HG03066 (cell line): ENCODE results near the gene DBN1.
"Not testable (repeated sequence)": the region's sequence is repeated elsewhere in the genome, so short reads cannot be mapped to it uniquely, and the experiment has no call there.

Experiments
- ATAC-seq: cut with Tn5 transposase; IDR thresholded peaks from one replicate; pipeline ENCODE4 v1.9.1; 2021; ENCODE audit warnings: low read depth; ENCODE audit not compliant: unreplicated experiment

Gene DBN1

DNA sequence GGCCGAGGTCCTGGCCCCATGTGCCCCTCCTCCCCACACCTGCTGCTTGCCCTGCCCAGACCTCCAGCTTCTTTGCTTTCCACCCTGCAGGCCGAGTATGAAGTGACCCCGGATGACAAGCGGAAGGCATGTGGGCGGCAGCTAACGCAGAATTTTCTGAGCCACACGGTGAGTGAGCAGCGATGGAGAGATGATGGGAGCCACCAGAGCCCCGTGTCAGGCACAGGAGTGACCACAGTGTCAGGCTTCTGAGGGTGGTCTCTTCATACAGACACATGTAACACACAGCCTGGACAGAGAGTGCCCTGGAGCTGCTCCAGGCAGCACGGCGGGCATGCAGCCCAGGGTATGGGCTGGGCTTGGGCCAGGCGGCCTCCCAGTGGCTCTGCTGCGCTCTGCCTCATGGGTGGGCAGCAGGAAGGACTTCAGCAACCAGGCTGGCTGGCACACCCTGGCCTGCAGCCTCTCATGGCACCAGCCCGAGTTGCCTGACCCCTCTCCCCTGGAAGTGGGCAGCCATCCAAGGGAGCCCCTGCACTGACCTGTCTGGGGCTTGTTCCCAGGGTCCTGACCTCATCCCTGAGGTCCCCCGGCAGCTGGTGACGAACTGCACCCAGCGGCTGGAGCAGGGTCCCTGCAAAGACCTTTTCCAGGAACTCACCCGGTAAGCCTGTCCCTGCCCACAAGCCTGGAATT, 41.1 kb downstream of the DBN1 start:
- ATAC-seq: no peak

DNA sequence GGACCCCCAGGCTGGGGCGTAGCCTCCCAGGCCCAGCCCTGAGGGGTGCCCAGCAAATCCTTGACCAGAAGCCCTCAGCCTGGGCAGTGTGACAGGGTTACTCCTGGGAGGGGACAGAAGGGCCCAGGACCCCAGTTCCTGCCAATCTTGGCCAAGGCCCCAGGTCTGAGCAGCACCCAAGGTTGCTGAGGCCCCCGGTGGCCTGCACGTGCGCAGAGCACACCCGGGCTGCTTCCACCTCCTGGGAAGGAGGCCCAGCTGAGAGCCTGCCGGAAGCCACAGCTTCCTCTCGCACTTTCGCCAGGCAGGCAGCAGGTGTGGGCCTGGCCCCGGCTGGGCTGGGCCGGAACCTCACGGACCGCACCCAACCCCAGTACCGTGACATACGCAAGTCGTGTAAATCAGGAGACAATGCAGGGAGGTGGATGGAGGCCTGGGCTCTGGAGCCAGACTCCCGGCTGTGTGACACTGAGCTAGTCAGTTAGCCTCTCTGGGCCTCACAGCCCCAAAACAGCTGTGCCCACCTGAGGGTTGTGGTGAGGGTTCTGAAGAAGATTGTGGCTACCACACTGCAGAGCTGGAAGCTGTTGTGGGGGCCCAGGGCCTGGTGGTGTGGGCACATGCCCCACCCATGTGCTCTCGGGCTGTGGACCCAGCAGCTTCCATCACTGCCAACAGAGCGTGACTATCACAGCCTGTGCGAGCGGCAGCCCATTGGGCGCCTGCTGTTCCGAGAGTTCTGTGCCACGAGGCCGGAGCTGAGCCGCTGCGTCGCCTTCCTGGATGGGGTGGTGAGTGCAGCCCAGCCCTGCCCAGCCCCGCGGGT, 41.9 kb downstream of the DBN1 start:
- peak; percentile 37 for ATAC-seq

DNA sequence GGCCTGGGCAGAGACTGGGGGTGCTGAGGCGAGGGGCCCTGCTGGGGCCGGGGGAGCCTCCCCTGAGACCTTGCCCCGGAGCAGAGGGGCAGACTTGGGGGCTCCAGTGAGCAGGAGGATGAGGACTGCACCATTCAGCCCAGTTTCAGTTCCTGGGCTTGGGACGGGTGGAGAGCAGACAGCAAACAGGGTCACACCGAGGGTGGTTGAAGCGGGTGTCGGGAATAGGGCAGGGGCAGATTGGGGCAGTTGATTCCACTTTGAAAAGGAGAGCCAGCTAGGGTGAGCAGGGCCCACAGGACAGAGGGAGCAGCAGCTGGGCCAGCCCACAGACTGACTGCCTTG, 42.5 kb downstream of the DBN1 start:
- ATAC-seq: no peak

DNA sequence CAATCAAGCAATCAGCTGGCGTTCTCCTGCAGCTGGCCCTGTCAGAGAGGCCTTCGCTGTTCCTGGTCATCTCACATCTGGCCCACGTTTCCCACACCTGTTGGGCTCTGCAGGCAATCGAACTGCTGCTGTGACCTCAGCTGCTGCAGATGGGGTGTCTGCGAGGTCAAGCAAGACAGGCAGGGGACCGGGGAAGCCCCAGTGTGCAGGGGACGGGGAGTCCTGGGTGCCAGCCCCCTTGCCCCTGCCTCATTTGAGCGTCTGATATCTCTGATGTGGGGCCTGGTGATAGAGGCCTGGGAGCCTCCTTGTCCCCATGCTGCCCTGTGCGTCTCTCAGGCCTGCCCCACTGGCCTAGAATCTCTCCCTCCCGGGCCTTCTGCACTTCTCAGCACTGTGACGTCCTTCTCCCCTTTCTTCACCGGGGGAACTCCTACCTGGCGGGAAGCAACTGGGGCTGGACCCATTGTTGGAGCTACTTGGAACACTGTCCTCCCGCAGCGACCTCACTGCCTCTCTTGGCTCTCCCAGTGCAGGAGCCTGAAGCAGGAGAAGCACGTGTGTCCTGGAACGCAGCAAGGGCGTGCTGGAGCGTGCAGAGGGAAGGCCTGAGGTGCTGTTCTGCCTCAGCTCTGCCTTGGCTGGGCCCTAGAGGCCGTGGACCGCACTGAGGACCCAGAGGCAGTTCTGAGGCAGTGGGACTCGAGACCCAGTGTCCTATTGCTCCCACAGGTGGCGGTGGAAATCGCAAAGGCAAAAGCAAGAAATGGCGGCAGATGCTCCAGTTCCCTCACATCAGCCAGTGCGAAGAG, 43.1 kb downstream of the DBN1 start:
- no peak for ATAC-seq

DNA sequence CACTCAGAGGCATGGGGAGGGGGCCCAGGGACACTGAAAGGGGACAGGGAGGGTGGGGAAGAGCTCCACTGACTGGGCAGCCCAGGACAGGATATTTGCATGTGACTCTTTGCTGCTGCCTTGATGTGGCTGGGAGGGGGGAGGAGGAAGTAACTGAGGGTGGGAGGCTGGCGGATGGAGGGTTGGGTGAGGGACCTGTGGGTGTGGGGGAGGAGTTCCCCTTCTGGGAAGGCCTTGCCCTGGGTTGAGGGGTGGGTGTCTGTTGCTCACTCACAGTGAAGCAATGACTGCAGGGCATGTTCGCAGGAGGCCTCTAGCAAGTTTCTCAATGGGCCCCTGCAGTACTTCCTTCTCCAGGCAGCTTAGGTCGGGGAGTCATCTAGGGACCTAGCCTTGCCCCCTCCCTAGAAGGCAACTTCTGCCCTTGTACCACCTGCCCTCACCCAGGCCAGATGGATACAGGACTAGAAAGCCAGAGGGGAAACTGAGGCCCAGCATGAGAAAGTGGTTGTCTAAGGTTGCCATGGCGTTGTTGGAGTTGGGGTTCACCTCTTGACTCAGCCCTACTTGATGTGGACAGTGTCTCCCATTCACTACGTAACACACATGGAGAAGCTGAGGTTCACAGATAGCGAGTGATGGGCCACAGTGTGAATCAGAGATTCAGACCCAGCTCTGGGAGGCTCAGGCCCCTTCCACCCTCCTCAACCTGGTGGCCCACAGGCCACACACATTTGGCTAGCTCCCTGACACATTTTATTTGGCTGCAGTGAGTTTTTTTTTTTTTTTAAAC, 44.0 kb downstream of the DBN1 start:
- ATAC-seq: no peak

DNA sequence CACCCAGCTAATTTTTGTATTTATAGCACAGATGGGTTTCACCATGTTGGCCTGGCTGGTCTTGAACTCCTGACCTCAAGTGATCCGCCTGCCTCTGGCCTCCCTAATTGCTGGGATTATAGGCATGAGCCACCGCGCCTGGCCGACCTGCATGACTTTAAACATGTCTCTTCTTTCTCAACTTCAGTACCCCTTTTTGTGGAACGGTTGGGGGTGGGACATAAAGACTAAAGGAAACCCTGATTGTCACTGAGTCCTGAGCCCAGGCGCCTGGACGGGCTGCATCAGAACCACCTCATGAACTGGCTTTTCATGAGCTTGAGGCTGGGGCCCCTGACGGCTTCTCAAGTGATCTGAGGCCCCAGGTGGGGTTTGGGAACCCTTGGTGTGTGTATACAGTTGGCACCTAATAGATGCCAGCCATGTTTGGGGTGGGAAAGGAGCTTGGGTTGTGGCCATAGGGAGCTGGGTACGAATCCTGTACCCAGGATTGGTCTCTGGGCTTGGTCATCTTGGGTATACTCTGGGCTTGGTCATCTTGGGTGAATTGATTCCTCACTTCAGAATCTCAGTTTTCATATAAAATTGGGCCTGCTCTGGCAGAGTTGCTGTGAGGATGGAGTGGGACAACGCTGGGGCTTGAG, 44.7 kb downstream of the DBN1 start:
- ATAC-seq: no peak

DNA sequence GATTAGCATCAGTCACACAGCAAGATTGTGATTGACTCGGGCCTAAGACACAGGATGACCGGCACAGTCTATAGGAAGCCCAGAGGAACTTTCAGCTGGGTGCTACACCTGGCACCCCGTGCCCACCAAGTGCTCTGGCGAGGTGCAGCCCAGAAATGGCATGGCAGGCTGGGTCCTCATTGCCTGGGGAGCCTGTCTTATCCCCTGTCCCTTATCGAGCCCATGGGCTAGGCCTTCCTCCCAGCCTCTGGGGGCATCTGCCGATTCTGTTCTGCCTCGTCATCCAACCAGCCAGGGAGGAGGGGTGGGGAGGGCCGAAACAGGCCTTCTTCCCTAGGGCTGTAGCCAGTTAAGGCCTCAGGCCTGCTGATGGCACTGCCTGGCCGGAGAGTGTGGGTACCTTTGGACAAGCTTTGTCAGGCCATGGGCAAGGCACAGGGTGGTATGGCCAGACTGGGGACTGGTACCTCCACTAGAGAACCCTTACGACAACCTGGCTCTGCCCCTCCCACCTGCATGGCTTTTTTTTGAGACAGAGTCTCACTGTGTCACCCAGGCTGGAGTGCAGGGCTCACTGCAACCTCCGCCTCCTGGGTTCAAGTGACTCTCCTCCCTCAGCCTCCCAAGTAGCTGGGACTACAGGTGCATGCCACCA, 45.4 kb downstream of the DBN1 start:
- ATAC-seq: no peak

DNA sequence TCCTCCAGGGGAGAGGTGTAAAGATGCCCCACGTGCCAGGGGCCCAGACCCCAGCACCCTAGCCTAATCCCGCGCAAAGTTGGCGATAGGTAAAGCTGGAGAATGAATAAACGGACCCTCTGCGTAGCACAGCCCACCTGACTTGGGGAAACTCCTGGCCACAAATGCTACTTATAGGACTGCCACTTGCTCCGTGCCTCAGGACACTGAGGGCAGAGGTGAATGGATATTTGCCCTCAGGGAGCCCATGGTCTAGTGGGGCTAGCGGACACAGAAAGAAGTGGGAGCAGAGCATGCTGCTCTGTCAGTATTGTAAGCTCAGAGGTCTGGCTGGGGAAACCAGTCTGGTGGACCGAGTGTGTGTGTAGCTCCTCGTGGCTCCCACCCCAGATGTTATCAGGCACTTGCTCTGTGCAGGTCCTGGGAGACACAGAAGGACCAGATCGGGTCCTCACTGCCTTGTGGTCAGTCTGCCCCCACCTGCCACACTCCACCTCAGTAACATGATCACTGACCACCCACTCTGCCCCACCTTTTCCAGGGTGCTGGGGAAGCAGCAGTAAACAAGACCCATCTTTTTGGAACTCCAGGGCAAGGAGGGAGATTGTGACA, 46.1 kb downstream of the DBN1 start:
- ATAC-seq: no peak

DNA sequence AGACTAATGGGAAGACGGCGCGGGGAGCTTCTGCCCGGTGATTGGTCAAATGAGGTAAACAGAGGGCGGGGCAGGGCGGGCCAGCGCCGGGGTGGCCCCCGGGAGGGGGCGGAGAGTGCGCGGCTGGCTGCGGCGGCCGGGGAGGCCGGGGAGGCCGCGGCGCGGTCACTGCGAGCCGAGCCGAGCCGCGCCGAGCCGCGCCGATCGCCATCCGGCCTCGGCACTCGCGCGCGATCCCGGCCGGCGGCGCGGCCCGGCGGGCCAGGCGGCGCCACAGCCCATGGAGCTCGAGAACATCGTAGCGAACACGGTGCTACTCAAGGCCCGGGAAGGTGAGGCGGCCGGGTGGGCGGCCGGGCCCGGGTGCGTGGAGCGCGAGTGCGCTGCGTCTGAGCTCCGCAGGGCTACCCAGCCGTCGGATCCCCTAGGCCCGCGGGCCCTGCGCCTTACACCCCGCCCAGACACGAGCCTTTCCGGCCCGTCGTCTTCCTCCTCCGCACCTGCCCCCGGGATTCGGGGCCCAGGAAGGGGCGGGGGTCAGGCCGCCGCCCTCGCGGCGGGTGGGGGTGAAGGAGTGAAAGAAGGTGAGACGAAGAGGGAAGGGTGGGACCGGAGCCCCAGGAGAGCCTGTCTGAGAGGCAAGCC, 46.7 kb downstream of the DBN1 start, which contains the start of gene GRK6:
GRK6 (plus strand) TSS at position 111 of the 645 bp plus-strand sequence; CDS start at position 281, 170 bp downstream.
- ATAC-seq: peak; percentile 9

DNA sequence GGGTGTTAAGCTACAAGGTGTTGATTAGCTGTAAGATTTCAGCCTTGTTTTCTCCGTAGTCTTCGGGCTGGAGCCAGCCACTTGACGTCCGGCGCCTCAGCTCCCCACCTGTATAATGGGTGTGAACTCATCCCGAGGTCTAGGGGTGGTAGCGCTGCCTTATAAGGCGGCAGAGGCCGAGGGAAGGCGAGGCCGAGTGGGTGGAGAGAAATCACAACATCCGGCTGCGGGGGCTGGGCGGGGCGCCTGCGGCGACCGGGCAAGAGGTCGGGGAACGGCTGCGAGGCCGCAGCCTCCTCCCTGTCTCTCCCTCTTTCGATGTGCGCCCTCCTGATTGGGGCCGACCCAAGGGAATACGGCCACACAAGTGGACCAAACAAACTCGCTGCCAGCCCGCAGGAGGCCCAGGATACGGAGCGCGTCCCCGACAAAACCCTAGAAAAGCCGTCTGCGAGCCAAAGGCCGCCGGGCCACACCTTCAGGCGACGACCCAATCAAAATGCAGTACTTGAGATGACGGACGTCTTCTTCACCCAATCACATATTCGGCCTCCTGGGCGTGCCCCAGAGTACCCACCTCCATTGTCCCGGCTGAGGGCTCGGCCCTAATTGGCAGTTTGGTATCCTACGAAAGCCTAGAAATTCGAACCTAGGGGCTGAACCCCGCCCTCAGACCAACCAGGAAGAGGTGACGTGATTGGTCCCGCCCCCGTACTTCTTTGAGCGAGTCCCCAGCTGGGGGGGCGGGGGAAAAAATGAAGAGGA, 47.5 kb downstream of the DBN1 start:
- peak; percentile 70 for ATAC-seq

DNA sequence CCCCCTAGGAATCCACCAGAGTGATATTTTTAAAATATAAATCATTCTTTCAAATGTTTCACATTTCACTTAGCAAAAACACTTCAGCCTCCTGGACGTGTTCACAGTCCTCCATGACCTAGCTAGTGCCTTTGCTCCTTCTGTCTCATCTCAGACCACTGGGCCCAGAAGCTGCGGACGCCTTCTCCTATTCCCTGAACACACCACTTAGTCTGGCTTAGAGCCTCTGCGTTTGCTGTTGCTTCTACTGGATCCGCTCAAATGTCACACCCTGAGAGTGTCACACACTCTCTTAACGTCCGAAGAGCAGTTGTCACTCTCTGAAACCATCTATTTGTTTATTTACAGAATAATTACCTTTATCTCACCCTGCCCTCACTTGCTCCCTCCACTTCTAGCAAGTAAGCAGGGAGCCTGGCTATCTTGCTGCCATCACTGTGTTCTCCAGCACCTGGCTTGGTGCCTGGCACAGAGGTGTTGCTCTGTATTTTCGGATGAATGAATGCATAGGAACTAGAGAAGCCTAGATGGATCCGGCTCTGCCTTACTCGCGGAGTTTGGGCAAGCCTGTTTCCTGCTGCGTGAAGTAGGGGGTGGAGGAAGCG, 48.1 kb downstream of the DBN1 start:
- no peak for ATAC-seq

DNA sequence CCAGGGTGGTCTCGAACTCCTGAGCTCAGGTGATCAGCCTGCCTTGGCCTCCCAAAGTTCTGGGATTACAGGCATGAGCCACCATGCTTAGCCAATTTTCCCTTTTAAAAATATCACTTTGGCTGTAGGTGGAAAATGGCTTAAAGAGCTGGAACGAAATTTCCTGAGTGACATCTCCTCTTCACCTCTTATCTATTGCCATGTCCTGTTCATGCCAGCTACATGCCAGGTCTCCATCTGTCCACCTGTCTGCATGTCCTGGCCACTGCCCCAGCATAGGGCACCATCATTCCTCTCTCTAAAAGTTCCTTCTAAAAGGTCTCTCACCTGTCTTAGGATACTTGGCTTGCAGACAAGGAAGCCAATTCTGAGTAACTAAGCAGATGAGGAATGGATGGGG, 49.8 kb downstream of the DBN1 start:
- ATAC-seq: no peak

DNA sequence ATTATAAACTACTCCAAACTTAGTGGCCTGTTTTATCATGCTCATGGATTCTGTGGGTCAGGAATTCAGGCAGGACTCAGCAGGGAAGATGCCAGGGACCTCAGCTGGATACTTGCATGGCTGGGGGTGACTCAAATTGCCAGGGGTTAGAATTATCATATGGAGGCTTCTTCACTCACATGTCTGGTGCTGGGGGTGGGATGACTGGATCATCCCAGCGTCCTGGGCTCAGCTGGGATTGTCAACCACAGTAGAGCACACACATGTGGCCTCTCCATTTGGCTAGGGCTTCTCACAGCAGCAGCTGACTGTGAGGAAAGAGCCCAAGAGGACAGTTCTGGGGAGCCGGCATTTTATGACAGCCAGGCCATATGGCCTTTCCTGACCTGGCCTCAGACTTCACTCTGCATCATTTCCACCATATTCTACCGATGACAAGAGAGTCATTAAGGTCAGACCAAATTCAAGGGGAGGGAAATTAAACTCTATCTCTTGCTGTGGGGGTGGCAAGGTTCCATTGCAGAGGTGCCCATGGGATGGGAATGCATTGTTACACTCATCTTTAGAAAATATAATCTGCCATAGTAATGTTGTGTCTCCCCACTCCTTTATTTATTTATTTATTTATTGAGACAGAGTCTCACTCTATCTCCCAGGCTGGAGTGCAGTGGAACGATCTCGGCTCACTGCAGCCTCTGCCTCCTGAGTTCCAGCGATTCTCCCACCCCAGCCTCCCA, 52.2 kb downstream of the DBN1 start:
- ATAC-seq: no peak

DNA sequence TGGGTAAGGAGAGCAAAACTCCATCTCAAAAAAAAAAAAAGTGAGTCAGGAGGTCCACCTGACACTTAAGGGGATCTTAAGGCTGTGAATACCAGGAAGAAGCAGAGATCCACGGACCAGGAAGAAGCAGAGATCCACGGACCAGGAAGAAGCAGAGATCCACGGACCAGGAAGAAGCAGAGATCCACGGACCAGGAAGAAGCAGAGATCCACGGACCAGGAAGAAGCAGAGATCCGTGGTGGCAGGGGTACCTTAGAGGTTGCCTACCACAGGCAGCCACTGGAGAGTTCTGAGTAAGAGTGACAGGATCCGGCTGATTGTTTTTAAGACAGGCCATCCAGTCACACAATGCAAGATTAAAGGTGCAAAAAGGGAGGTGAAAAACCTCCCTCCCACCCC, 53.0 kb downstream of the DBN1 start:
- ATAC-seq: not testable (repeated sequence)

DNA sequence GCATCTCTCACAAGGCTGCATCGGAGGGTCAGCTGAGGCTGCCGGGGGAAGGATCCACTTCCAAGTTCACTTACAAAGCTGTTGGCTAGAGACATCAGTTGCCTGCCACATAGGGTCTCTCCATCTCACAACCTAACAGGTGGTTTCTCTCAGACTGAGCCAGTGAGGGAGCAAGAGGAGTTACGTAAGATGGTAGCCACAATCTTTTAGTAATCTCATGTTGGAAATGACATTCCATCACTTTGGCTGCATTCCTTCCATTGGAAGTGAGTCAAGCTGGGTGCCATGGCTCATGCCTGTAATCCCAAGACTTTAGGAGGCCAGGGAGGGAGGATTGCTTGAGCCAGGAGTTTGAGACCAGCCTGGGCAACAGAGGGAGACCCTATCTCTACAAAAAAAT, 54.4 kb downstream of the DBN1 start:
- ATAC-seq: no peak

DNA sequence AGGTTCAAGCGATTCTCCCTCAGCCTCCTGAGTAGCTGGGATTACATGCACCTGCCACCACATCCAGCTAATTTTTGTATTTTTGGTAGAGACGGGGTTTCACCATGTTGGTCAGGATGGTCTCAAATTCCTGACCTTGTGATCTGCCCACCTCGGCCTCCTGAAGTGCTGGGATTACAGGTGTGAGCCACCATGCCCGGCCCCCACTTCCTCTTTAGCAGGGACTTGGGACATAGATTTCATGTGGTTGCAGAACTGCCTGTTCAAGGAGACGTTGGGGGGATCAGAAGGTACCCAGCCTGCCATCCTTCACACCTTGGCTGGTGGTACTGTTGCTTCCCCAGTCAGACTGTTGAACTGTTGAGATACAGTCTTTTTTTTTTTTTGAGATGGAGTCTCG, 56.4 kb downstream of the DBN1 start:
- ATAC-seq: not testable (repeated sequence)

DNA sequence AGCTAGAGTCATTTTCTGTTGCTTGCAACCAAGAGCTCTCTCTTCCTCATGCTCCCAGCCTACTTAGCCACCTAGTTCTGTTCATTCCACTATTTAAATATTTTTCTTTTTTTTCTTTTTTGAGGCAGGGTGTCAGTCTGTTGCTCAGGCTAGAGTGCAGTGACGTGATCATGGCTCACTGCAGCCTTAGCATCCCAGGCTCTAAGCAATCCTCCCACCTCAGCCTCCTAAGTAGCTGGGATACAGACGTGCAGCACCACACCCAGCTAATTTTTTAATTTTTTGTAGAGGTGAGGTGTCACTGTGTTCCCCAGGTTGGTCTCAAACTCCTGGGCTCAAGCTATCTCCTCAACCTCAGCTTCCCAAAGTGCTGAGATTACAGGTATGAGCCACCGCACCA, 59.0 kb downstream of the DBN1 start:
- ATAC-seq: no peak
